Ramos (cell line): Measurements from ENCODE around the gene STAU1.
"Not testable (repeated sequence)": the region's sequence is repeated elsewhere in the genome, so short reads cannot be mapped to it uniquely, and the experiment has no call there.

ENCODE experiments used
- in situ Hi-C: fragments of 300-500 bp; cut with MboI; formaldehyde crosslinking; loops from one replicate; pipeline ENCODE4 v1.14.3; 2022; ENCODE audit warnings: low sequenced_read_pairs; ENCODE audit not compliant: unreplicated experiment

STAU1 gene

GRCh38 chr20:49210101-49210756, 22.1 kb upstream of the STAU1 start:
- in situ Hi-C loops, result loop anchor here (5.0 kb wide), 1 partner anchor 78 kb away; no protein-coding TSS in a partner anchor

GRCh38 chr20:49207076-49207475, 18.9 kb upstream of the STAU1 start:
- in situ Hi-C loops, result no loop called here

GRCh38 chr20:49203746-49204145, 15.6 kb upstream of the STAU1 start:
- in situ Hi-C loops, result no loop called here

GRCh38 chr20:49203011-49203410, 14.9 kb upstream of the STAU1 start:
- in situ Hi-C loops, result no loop called here

GRCh38 chr20:49199729-49200293, 11.7 kb upstream of the STAU1 start:
- in situ Hi-C loops, result no loop called here

- in situ Hi-C loops, result not testable (repeated sequence)
Observed at GRCh38 chr20:49192944-49193518, 4.9 kb upstream of the STAU1 start.

GRCh38 chr20:49187330-49187850, 744 bp downstream of the STAU1 start:
- in situ Hi-C loops, result no loop called here

- in situ Hi-C loops, result no loop called here
Observed at GRCh38 chr20:49186535-49187329, 1.4 kb downstream of the STAU1 start.

GRCh38 chr20:49185071-49185761, 2.9 kb downstream of the STAU1 start:
- in situ Hi-C loops, result no loop called here

- in situ Hi-C loops, result no loop called here
Observed at GRCh38 chr20:49184691-49185070, 3.5 kb downstream of the STAU1 start.

GRCh38 chr20:49184084-49184501, 4.0 kb downstream of the STAU1 start:
- in situ Hi-C loops, result not testable (repeated sequence)

GRCh38 chr20:49183444-49183843, 4.7 kb downstream of the STAU1 start:
- in situ Hi-C loops, result no loop called here

GRCh38 chr20:49181265-49181877, 6.8 kb downstream of the STAU1 start:
- in situ Hi-C loops, result no loop called here

GRCh38 chr20:49179368-49180277, 8.5 kb downstream of the STAU1 start:
- in situ Hi-C loops, result no loop called here

GRCh38 chr20:49174183-49174582, 14.0 kb downstream of the STAU1 start:
- in situ Hi-C loops, result no loop called here

- in situ Hi-C loops, result no loop called here
Observed at GRCh38 chr20:49172413-49172812, 15.7 kb downstream of the STAU1 start.

- in situ Hi-C loops, result no loop called here
Observed at GRCh38 chr20:49171909-49172308, 16.2 kb downstream of the STAU1 start.

GRCh38 chr20:49170714-49171113, 17.4 kb downstream of the STAU1 start:
- in situ Hi-C loops, result no loop called here

GRCh38 chr20:49169547-49169946, 18.6 kb downstream of the STAU1 start:
- in situ Hi-C loops, result no loop called here
